ENCODE measurements around the gene TNFAIP1.

DNA sequence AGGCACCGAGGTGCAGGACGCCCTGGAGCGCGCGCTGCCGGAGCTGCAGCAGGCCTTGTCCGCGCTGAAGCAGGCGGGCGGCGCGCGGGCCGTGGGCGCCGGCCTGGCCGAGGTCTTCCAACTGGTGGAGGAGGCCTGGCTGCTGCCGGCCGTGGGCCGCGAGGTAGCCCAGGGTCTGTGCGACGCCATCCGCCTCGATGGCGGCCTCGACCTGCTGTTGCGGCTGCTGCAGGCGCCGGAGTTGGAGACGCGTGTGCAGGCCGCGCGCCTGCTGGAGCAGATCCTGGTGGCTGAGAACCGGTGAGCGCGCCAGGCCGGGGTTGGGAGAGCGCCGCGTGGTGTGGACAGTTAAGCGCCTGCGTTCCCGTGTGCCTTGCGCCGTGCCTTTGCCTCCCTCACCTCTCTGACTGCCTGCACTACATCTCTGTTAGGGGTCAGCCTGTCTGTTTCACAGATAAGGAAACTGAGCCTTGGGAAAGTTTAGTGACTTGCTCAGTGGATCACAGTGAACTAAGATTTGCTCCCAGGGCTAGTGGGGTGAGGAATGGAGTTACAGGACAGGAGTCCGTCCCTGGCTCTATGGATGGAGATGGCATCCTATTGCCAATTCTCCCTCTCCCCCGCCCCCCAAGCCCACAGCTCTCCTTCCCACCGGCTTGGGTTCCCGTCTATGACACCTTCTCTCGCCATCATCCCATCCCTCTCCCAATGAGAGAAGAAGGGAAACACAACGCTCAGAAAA lies 36.8 kb downstream of the TNFAIP1 start:
- TF ChIP-seq POLR2A (IDR thresholded peaks at IDR 0.05) (no peak), CTCF (IDR thresholded peaks at IDR 0.05) (no peak)
